Common myeloid progenitor, CD34-positive (primary cell): ENCODE measurements around the gene SSX2IP.
A peak's percentile ranks its signal among the peaks of the same experiment; 100 is the strongest.
"Not testable (repeated sequence)": the region's sequence is repeated elsewhere in the genome, so short reads cannot be mapped to it uniquely, and the experiment has no call there.

Experiments
- CTCF ChIA-PET: fragments of 350-600 bp; sonication (Branson Sonifier 250); formaldehyde crosslinking; loops from one replicate; lab custom pipeline; 2021; ENCODE audit warnings: antibody characterized with exemption; lab: Charles Lee
- POLR2A ChIA-PET: fragments of 350-600 bp; sonication (Branson Sonifier 250); formaldehyde crosslinking; loops from one replicate; lab custom pipeline; 2021; ENCODE audit warnings: antibody characterized with exemption; lab: Charles Lee
- DNase-seq, 3 donors: peaks; one replicate each; pipeline versions ENCODE4 v3.0.0 to v3.0.0-alpha.2; 2013
- H3K27ac ChIP-seq, 2 experiments: 1 replicate in 1 of 2; 2 replicates in 1 of 2; pipeline ENCODE4 v1.7.0; 2013; ENCODE audit warnings: inconsistent platforms in 2 of 2, low read length in 2 of 2, mild to moderate bottlenecking in 2 of 2, low read depth in 1 of 2, moderate library complexity in 1 of 2; ENCODE audit not compliant: severe bottlenecking in 2 of 2, insufficient read depth in 1 of 2, poor library complexity in 1 of 2
- H3K27me3 ChIP-seq, 5 experiments: replicated peaks in 2 of 5; 1 replicate in 3 of 5; 2 replicates in 2 of 5; pipeline versions ENCODE4 v1.6.1 to v1.7.0; 2013; ENCODE audit warnings: low read length in 4 of 5, mild to moderate bottlenecking in 2 of 5, moderate library complexity in 2 of 5, inconsistent platforms in 1 of 5; ENCODE audit not compliant: insufficient read depth in 5 of 5, control insufficient read depth in 4 of 5
- H3K36me3 ChIP-seq, 4 experiments: 1 replicate in 2 of 4; 2 replicates in 2 of 4; pipeline versions ENCODE4 v1.6.1 to v1.7.0; 2013; ENCODE audit warnings: low read length in 3 of 4, control low read depth in 1 of 4, mild to moderate bottlenecking in 1 of 4; ENCODE audit not compliant: control insufficient read depth in 4 of 4, insufficient read depth in 4 of 4
- H3K4me1 ChIP-seq, 4 experiments: 1 replicate in 3 of 4; 2 replicates in 1 of 4; pipeline versions ENCODE4 v1.6.1 to v1.7.1; 2013; ENCODE audit warnings: low read length in 3 of 4, mild to moderate bottlenecking in 3 of 4, control low read depth in 1 of 4, inconsistent platforms in 1 of 4, moderate library complexity in 1 of 4; ENCODE audit not compliant: control insufficient read depth in 4 of 4, insufficient read depth in 4 of 4; ENCODE audit errors: control extremely low read depth in 1 of 4
- H3K4me3 ChIP-seq, 7 experiments: 1 replicate in 4 of 7; 2 replicates in 3 of 7; pipeline versions ENCODE4 v1.5.1 to v1.7.0; 2013; ENCODE audit warnings: mild to moderate bottlenecking in 7 of 7, low read length in 6 of 7, moderate library complexity in 6 of 7, inconsistent platforms in 2 of 7, low read depth in 2 of 7, control low read depth in 1 of 7; ENCODE audit not compliant: insufficient read depth in 4 of 7, control insufficient read depth in 1 of 7; ENCODE audit errors: extremely low read depth in 1 of 7
- H3K9me3 ChIP-seq, 5 experiments: 1 replicate in 4 of 5; 2 replicates in 1 of 5; pipeline versions ENCODE4 v1.6.1 to v1.7.1; 2013; ENCODE audit warnings: low read length in 4 of 5, mild to moderate bottlenecking in 2 of 5, inconsistent platforms in 1 of 5, low read depth in 1 of 5, moderate library complexity in 1 of 5; ENCODE audit not compliant: control insufficient read depth in 4 of 5, insufficient read depth in 2 of 5; ENCODE audit errors: control extremely low read depth in 1 of 5
- WGBS: methylation state at CpG from one replicate; pipeline ENCODE4 v1.1.5; 2013; ENCODE audit not compliant: insufficient coverage; 5-methylcytosine and 5-hydroxymethylcytosine counted together

The SSX2IP gene

GRCh38 chr1:84732520-84732919 lies 42.3 kb upstream of the SSX2IP start:
- Histone ChIP-seq H3K9me3 (peaks cover 0 to 10% (median 0%) of the 10 kb centered on the region in 5 experiments), H3K4me1 (no peaks in the 10 kb centered on the region), H3K36me3 (no peaks in the 10 kb centered on the region), H3K4me3 (no peak overlapping the region), H3K27me3 (no peaks in the 10 kb centered on the region), H3K27ac (no peak overlapping the region)
- ChIA-PET POLR2A (no interaction called here), CTCF (interaction anchor here (0.9 kb wide), 1 partner anchor 20 kb away, joined by 3 read pairs; no protein-coding TSS in a partner anchor)
- WGBS: no CpG with 5 or more reads among the region's 2 CpGs
- DNase-seq: no peak

- ChIA-PET POLR2A (no interaction called here), CTCF (interaction anchor here (0.9 kb wide), 1 partner anchor 21 kb away, joined by 3 read pairs; no protein-coding TSS in a partner anchor)
- Histone ChIP-seq H3K27ac (no peak overlapping the region), H3K4me3 (no peak overlapping the region), H3K4me1 (no peaks in the 10 kb centered on the region), H3K36me3 (no peaks in the 10 kb centered on the region), H3K9me3 (peaks cover 0 to 10% (median 0%) of the 10 kb centered on the region in 5 experiments), H3K27me3 (no peaks in the 10 kb centered on the region)
- DNase-seq: no peak
Observed at GRCh38 chr1:84731519-84731918, 41.3 kb upstream of the SSX2IP start.

- not testable (repeated sequence) for H3K27ac ChIP-seq
- CTCF ChIA-PET: interaction anchor here (1.0 kb wide), 1 partner anchor 106 kb away, joined by 3 read pairs; no protein-coding TSS in a partner anchor
- WGBS: no CpG with 5 or more reads among the region's 1 CpG
Observed at GRCh38 chr1:84727711-84728110, 37.5 kb upstream of the SSX2IP start.

GRCh38 chr1:84726593-84727499 lies 36.6 kb upstream of the SSX2IP start:
- no peak overlapping the region for H3K27ac ChIP-seq
- no peaks in the 10 kb centered on the region for H3K27me3 ChIP-seq
- no peaks in the 10 kb centered on the region for H3K4me1 ChIP-seq
- CTCF ChIA-PET: interaction anchor here (1.0 kb wide), 1 partner anchor 105 kb away, joined by 3 read pairs; no protein-coding TSS in a partner anchor
- no peak overlapping the region for H3K4me3 ChIP-seq
- WGBS: 100% methylated on average over 2 of the region's 2 CpGs
- H3K36me3 ChIP-seq: no peaks in the 10 kb centered on the region
- no peak for DNase-seq
- H3K9me3 ChIP-seq: peaks cover 0 to 7% (median 0%) of the 10 kb centered on the region in 5 experiments
- POLR2A ChIA-PET: no interaction called here

More at GRCh38 chr1:84727711-84728110, 37.5 kb upstream of the SSX2IP start:
- DNase-seq, H3K4me3 ChIP-seq, H3K36me3 ChIP-seq, POLR2A ChIA-PET, H3K4me1 ChIP-seq, H3K9me3 ChIP-seq, H3K27me3 ChIP-seq: not testable (repeated sequence)

- CTCF ChIA-PET: interaction anchor here (1.0 to 2.4 kb wide), 7 partner anchors 12 to 542 kb away, joined by 3 to 17 read pairs (median 5); no protein-coding TSS in a partner anchor
Observed at GRCh38 chr1:84724128-84724860, 34.0 kb upstream of the SSX2IP start.

GRCh38 chr1:84722794-84723193 lies 32.5 kb upstream of the SSX2IP start:
- CTCF ChIA-PET: interaction anchor here (1.2 to 2.4 kb wide), 4 partner anchors 11 to 59 kb away, joined by 4 to 6 read pairs (median 4); no protein-coding TSS in a partner anchor
- no peaks in the 10 kb centered on the region for H3K4me1 ChIP-seq
- H3K9me3 ChIP-seq: no peaks in the 10 kb centered on the region
- H3K4me3 ChIP-seq: no peak overlapping the region
- WGBS: 90% methylated on average over 2 of the region's 3 CpGs
- no peak overlapping the region for H3K27ac ChIP-seq
- no peaks in the 10 kb centered on the region for H3K36me3 ChIP-seq
- no peak for DNase-seq
- POLR2A ChIA-PET: no interaction called here
- no peaks in the 10 kb centered on the region for H3K27me3 ChIP-seq

More at GRCh38 chr1:84724128-84724860, 34.0 kb upstream of the SSX2IP start:
- Histone ChIP-seq H3K27me3 (no peaks in the 10 kb centered on the region), H3K4me1 (no peaks in the 10 kb centered on the region), H3K27ac (no peak overlapping the region), H3K36me3 (no peaks in the 10 kb centered on the region), H3K9me3 (no peaks in the 10 kb centered on the region), H3K4me3 (no peak overlapping the region)
- POLR2A ChIA-PET: no interaction called here
- DNase-seq: peak; percentile 36 to 52 (median 47)
- WGBS: 79% methylated on average over 16 of the region's 17 CpGs
